Esophagus (tissue), 2 donors: ENCODE data around the gene RYK. TPM values are rescaled to one million over a fixed set of nuclear protein-coding genes. Genes with fewer than 3 reads are reported as not detected.

Experiments
- H3K27ac ChIP-seq, 2 donors: one replicate each; pipeline ENCODE4 v1.5.1; 2013; ENCODE audit warnings: low read depth in 2 of 2, mild to moderate bottlenecking in 2 of 2, inconsistent platforms in 1 of 2, low read length in 1 of 2, moderate library complexity in 1 of 2
- H3K27me3 ChIP-seq, 2 donors: one replicate each; pipeline ENCODE4 v1.6.1; 2013; ENCODE audit warnings: low read length in 2 of 2, control low read depth in 1 of 2, mild to moderate bottlenecking in 1 of 2; ENCODE audit not compliant: insufficient read depth in 2 of 2, control insufficient read depth in 1 of 2
- H3K36me3 ChIP-seq, 2 donors: one replicate each; pipeline ENCODE4 v1.6.1; 2013; ENCODE audit warnings: low read length in 1 of 2; ENCODE audit not compliant: control insufficient read depth in 2 of 2, insufficient read depth in 2 of 2
- H3K4me1 ChIP-seq, 2 donors: one replicate each; pipeline ENCODE4 v1.6.1; 2013; ENCODE audit warnings: low read length in 1 of 2; ENCODE audit not compliant: control insufficient read depth in 2 of 2, insufficient read depth in 2 of 2
- H3K4me3 ChIP-seq, 2 donors: one replicate each; pipeline ENCODE4 v1.5.1; 2013; ENCODE audit warnings: low read length in 2 of 2, mild to moderate bottlenecking in 2 of 2, low read depth in 1 of 2, moderate library complexity in 1 of 2
- H3K9me3 ChIP-seq, 2 donors: one replicate each; pipeline ENCODE4 v1.6.1; 2013; ENCODE audit warnings: mild to moderate bottlenecking in 2 of 2, low read depth in 1 of 2, low read length in 1 of 2, moderate library complexity in 1 of 2; ENCODE audit not compliant: control insufficient read depth in 2 of 2, insufficient read depth in 1 of 2
- whole genome bisulfite sequencing, 2 donors: extraction: QIAGEN DNeasy Blood & Tissue Kit; methylation state at CpG; one replicate each; pipeline ENCODE4 v1.1.7; 2013; 5-methylcytosine and 5-hydroxymethylcytosine counted together
- polyA plus RNA-seq, 2 donors: library from polyadenylated mRNA; stranded (reverse); fragments of 200-250 nt; gene quantifications; one replicate each; pipeline ENCODE4 v1.2.3, GENCODE V29; 2013
- donor health status: healthy with polysubstance abuse.
- donor health status: Bipolar disorder and iron deficiency.

Gene RYK
- 10 to 100 TPM; 24.7 to 25.4 TPM for polyA plus RNA-seq

DNA sequence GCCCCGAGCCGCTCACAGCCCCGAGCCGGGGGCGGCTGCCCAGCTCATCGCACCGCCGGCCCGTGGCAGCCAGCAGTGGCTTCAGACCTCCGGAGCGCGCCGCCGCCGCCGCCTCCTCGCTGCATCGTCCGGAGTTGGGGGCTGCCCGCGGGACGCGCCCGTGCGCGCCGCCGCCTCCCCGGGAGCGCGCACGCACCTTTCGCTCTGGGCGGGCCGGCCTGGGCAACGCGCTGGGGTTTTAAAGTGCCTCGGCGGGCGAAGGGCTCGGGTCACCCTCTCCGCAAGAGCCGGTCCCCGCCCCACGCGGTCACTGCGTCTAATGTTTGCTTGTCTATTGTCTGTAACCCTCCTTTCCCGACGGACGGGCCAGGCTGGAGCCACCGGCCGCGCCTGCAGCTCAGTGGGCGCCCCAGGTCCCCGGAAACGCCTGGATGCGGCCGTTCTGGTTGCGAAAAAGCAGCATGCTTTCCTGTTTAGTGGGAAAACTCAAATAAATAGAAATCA is at the start of gene RYK:
RYK (minus strand) TSS at position 143 of the 504 bp plus-strand sequence. CDS start 205 bp downstream, outside the sequence.
- H3K27ac ChIP-seq, result peak within 1 kb of the TSS; percentile 84 to 92
- no peaks in the 10 kb centered on the region for H3K9me3 ChIP-seq
- WGBS, 2 donors, result 0% methylated on average over 44 to 59 of the region's 59 CpGs
- H3K4me1 ChIP-seq, result no peaks in the 10 kb centered on the region
- H3K27me3 ChIP-seq, result no peaks in the 10 kb centered on the region
- H3K36me3 ChIP-seq, result no peaks in the 10 kb centered on the region
- peak within 1 kb of the TSS; percentile 67 to 79 for H3K4me3 ChIP-seq

DNA sequence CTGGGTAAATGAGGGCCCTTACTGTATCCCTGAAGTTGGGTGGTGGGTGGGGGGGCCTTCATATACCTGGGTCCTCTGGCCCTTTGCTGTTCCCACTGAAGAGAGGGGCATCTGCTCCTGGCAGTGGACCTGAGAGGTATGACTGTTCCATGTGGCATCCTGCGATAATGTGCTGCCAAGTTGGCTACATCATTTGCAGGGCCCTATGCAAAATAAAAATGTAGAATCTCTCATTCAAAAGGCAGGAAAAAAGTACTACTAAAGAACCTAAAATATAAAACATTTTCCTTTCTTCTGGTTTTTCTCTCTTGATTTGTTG is 49.2 kb upstream of the RYK start:
- no peaks in the 10 kb centered on the region for H3K9me3 ChIP-seq
- H3K36me3 ChIP-seq, result no peaks in the 10 kb centered on the region
- 64 to 78% methylated on average over 1 of the region's 1 CpG for WGBS, 2 donors
- no peak overlapping the region for H3K27ac ChIP-seq
- no peak overlapping the region for H3K4me3 ChIP-seq
- no peaks in the 10 kb centered on the region for H3K4me1 ChIP-seq
- no peaks in the 10 kb centered on the region for H3K27me3 ChIP-seq

DNA sequence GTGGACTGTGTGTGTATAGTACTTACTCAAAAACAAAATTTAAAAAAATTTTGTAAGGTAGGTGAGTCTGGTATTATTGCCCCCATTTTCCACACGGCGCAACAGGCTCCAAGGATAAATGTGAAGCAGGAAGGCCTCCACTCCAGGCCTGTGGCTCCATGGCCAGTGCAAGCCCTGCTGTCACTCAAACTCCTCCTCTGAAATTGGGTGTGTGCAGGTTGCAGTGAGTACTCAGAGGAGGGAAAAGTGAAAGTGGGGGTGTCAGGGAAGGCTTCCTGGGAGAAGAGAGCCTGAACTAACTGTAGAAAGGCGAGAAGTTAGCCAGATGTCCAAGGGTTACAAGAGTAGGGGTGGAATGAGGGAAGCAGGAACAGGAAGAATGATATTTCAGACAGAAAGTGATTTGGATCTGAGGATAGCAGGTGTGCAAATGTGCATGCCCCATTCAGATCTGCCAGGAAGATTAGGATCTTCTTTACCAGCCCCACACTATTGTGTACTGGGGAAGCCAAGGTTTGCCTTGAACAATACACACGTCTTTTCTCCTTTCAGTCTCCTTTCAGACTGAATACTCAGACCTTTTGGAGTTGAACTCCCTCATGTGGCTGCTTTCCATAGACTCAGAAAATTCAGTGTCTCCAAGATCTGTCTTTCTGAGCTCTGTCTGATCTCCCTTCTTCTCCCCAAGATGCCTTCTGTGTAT is 48.7 kb upstream of the RYK start:
- H3K4me3 ChIP-seq, result no peak overlapping the region
- no peak overlapping the region for H3K27ac ChIP-seq
- no peaks in the 10 kb centered on the region for H3K36me3 ChIP-seq
- no peaks in the 10 kb centered on the region for H3K4me1 ChIP-seq
- WGBS, 2 donors, result 66 to 69% methylated on average over 4 of the region's 4 CpGs
- no peaks in the 10 kb centered on the region for H3K27me3 ChIP-seq
- H3K9me3 ChIP-seq, result no peaks in the 10 kb centered on the region

DNA sequence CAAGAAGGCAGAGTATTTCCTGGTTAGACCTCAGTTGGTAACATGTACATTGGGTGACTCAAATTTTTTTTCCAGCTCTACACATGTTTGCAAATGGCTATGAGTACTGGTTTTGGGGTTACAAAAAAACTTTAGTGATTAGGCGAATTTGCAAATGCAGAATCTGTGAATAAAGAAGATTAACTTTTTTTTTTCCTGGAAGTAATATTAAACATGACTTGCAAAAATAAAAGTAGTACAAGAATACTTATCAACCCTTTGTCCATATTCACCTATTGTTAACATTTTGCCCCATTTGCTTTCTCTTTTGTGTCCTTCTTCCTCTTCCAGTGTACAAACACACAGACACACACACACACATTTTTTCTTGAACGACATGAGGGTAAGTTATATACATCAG is 47.6 kb upstream of the RYK start:
- no peaks in the 10 kb centered on the region for H3K9me3 ChIP-seq
- H3K4me3 ChIP-seq, result no peak overlapping the region
- no peaks in the 10 kb centered on the region for H3K4me1 ChIP-seq
- H3K36me3 ChIP-seq, result no peaks in the 10 kb centered on the region
- WGBS, 2 donors, result 89 to 94% methylated on average over 2 of the region's 2 CpGs
- no peak overlapping the region for H3K27ac ChIP-seq
- H3K27me3 ChIP-seq, result no peaks in the 10 kb centered on the region

DNA sequence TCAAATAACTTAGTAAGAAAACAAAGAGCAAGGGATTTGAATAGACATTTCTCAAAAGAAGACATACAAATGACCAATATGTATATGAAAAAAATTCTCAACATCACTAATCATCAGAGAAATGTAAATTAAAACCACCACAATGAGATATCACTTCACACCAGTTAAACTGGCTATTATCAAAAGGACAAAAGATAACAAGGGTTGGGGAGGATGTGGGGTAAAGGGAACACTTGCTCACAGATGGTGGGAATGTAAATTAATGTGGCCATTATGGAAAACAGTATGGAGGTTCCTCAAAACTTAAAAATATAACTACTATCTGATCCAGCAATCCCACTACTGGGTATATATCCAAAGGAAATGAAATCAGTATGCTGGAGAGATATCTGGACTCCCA is 46.0 kb upstream of the RYK start:
- Histone ChIP-seq H3K27me3 (no peaks in the 10 kb centered on the region), H3K4me1 (peaks cover 0 to under 1% of the 10 kb centered on the region in 2 donors), H3K4me3 (no peak overlapping the region), H3K36me3 (no peaks in the 10 kb centered on the region), H3K9me3 (no peaks in the 10 kb centered on the region), H3K27ac (no peak overlapping the region)

DNA sequence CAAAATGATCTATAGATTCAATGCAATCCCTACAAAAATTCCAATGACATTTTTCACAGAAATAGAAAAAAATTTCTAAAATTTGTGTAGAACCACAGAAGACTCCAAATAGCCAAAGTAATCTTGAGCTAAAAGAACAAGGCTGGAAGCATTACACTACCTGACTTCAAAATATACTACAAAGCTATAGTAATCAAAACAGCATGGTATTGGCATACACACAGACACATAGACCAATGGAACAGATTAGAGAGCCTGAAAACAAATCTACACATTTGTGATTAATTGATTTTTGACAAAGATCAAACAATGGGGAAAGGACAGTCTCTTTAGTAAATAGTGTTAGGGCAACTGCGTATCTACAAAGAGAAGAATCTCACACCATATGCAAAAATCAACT is 45.3 kb upstream of the RYK start:
- no peaks in the 10 kb centered on the region for H3K9me3 ChIP-seq
- H3K27ac ChIP-seq, result no peak overlapping the region
- H3K4me1 ChIP-seq, result peaks cover 0 to 3% of the 10 kb centered on the region in 2 donors
- H3K36me3 ChIP-seq, result no peaks in the 10 kb centered on the region
- WGBS, 2 donors, result 98 to 100% methylated on average over 1 of the region's 1 CpG
- no peak overlapping the region for H3K4me3 ChIP-seq
- no peaks in the 10 kb centered on the region for H3K27me3 ChIP-seq

DNA sequence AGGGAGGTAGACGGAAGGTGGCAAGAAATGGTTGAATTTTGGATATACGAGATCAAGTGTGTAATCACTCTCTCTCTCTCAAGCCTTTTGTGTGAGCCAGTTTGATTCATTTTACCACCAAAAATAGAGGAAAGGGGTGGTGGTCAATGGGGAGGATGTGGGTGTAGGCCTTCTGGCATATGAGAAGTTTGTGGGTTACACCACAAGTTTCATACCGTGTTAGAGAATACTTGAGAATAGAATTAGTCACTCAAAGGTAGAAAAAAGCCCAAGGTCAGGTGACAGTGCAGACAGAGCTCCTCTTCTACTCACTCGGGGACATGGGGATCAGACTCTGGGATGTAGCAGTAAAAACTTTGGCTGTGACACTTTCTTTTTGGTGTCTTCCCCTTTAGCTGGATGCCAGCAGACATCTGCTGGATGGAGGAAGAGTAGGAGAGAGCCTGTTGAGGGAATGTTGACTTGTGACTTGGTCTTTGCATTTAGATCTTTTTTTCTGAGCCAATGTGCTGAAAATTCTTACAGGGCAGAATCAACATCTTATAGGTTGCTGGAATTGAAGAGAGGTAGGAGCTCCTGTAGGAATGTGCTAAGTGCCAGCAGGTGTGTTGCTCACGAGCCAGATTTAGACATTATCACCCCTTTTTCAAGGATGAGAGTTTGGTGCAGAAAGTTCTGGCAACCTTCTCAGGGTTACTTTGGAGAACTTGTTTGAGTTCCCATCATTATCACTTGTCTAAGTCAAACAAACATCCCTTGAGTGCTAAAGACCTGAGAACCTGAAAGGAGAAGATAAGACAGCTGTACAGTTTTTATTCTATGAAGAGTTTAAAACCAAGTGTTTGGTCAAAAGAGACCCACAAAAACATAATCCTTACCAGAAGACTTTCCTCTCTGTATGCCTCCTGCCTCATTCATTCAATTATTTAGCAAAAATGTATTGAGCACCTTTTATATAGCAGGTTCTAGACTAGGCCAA is 43.9 kb upstream of the RYK start:
- no peaks in the 10 kb centered on the region for H3K36me3 ChIP-seq

DNA sequence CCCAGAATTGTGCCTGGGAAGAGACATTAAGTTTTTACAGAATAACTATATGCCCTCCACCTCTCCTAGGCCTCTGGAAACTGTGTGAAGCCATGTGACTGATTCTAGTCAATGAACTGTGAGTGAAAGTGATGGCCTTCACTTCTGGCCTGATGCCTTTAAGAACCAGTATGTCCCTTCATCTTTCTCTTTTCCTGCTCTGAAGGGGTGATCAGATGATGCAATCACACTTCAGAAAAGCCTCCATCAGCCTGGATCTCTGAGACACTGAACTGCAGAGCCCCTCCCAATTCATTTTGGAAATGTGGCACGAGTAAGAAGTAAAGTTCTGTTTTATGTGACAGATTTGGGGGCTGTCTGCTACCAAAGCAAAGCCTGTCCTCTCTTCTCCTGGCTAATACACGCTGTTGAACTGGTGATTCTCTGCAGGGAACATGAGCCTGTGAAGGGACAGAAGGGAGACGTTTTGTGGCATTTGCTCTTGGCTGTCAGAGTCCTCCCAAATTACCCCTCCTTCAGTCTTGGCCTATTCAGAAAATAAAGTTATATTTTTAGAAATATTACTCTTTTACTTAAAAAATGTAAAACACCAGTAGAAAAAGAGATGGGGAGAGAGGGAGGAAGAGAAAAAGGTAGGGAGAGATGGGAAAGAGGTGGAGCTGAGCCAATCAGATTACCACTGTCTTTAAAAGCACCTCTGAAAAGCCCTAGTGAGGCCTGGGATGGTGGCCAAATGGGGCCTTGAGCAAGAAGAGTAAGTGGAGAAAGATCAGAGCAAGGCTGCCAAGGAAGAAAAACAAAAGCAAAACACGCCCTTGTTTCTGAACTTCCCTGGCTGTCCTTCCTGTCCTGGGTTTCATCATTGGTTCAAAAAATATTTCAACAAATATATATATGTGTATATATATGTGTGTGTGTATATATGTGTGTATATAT is 40.9 kb upstream of the RYK start:
- WGBS, 2 donors, result 30 to 44% methylated on average over 4 of the region's 4 CpGs
- H3K27me3 ChIP-seq, result no peaks in the 10 kb centered on the region
- H3K4me3 ChIP-seq, result no peak overlapping the region
- H3K4me1 ChIP-seq, result peaks cover 0 to 3% of the 10 kb centered on the region in 2 donors
- H3K27ac ChIP-seq, result peak overlapping the region; percentile 40 to 61
- no peaks in the 10 kb centered on the region for H3K9me3 ChIP-seq
- no peaks in the 10 kb centered on the region for H3K36me3 ChIP-seq

More for the DNA sequence above, 43.9 kb upstream of the RYK start:
- Histone ChIP-seq H3K9me3 (no peaks in the 10 kb centered on the region), H3K27me3 (no peaks in the 10 kb centered on the region), H3K27ac (no peak overlapping the region), H3K4me3 (no peak overlapping the region), H3K4me1 (peaks cover 0 to 3% of the 10 kb centered on the region in 2 donors)
- 71 to 75% methylated on average over 5 of the region's 5 CpGs for WGBS, 2 donors

DNA sequence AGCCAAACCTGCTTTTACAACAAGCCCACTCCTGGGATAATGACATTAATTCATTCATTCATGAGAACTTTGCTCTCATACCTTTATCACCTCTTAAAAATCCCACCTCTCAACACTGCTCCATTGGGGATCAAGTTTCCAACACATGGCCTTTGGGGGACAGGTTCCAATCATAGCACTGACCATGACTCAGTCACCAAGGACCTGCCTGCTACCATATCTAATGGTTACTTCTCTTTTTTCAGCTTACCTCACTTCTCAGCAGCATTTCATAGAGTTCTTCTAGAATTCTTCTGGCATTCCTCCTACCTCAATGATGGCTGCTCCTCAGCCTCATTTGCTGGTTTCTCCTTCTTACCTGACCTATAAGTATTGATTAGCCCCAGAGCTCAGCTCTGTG is 36.9 kb upstream of the RYK start:
- Histone ChIP-seq H3K27ac (no peak overlapping the region), H3K4me3 (no peak overlapping the region), H3K36me3 (no peaks in the 10 kb centered on the region), H3K9me3 (no peaks in the 10 kb centered on the region), H3K4me1 (peaks cover 0 to 3% of the 10 kb centered on the region in 2 donors), H3K27me3 (no peaks in the 10 kb centered on the region)
